Psoas muscle (tissue), 8 donors: Measurements from ENCODE around the gene PHF5A. TPM values are rescaled to one million over a fixed set of nuclear protein-coding genes. Genes with fewer than 3 reads are reported as not detected.

ENCODE experiments used
- ATAC-seq, 4 donors: fragments of 200-7000 bp; cut with Tn5 transposase; one replicate each; pipeline ENCODE4 v1.9.1; 2020; ENCODE audit warnings: moderate library complexity in 3 of 4, mild to moderate bottlenecking in 2 of 4
- DNase-seq, 2 donors: peaks; one replicate each; pipeline ENCODE4 v3.0.0-alpha.2; 2020
- H3K27ac ChIP-seq: fragments of 200-600 bp; one replicate; pipeline ENCODE4 v1.8.0; 2022
- H3K27me3 ChIP-seq, 3 donors: fragments of 200-600 bp in 1 of 3; one replicate each; pipeline versions ENCODE4 v1.6.1 to v1.8.0; 2013 to 2022; ENCODE audit warnings: low read length in 2 of 3, mild to moderate bottlenecking in 2 of 3, moderate library complexity in 1 of 3; ENCODE audit not compliant: insufficient read depth in 3 of 3
- H3K36me3 ChIP-seq, 2 donors: fragments of 200-600 bp in 1 of 2; one replicate each; pipeline versions ENCODE4 v1.6.1 to v1.8.0; 2013 to 2022; ENCODE audit warnings: low read depth in 1 of 2, mild to moderate bottlenecking in 1 of 2, moderate library complexity in 1 of 2; ENCODE audit not compliant: insufficient read depth in 1 of 2
- H3K4me1 ChIP-seq: fragments of 200-600 bp; one replicate; pipeline ENCODE4 v1.8.0; 2022
- H3K4me3 ChIP-seq: fragments of 200-600 bp; one replicate; pipeline ENCODE4 v1.8.0; 2022; ENCODE audit warnings: mild to moderate bottlenecking
- H3K9me3 ChIP-seq: fragments of 200-600 bp; one replicate; pipeline ENCODE4 v1.8.0; 2022
- WGBS, 3 donors: extraction: QIAGEN DNeasy Blood & Tissue Kit; methylation state at CpG; one replicate each; pipeline versions ENCODE4 v1.1.6 to v1.1.7; 2013; 5-methylcytosine and 5-hydroxymethylcytosine counted together
- intact Hi-C, 2 donors: fragments of 100-400 bp; cut with DNase I; formaldehyde crosslinking; loops; one replicate each; pipeline versions ENCODE4 v1.11.0 to v1.14.2; 2022
- polyA plus RNA-seq, 3 donors: library from polyadenylated mRNA; stranded (reverse); fragments of 200-250 nt; gene quantifications; one replicate each; pipeline ENCODE4 v1.2.3, GENCODE V29; 2013
- total RNA-seq, 4 donors: library from RNA; stranded (reverse); fragmentation: NEBNext Ultra II Directional in 2 of 4; extraction: Animal tissue kit (Norgen Biotek cat#: 25700) in 2 of 4; gene quantifications; one replicate each; pipeline versions ENCODE4 v1.2.1 to v1.2.4, GENCODE V29; 2021 to 2023
- TF ChIP-seq, protein P1 (sequence below): fragments of 200-600 bp; IDR thresholded peaks from one replicate; pipeline ENCODE4 v1.8.0; 2022; ENCODE audit warnings: antibody characterized with exemption
- donor health status: healthy with polysubstance abuse.
- donor health status: DM: no; HTN: no; CAD: no; lungs with moderate emphysema.
- donor health status: Bipolar disorder and iron deficiency.
- donor health status: healthy.
- donor health status: DM: yes; HTN: yes; CAD: no.
- donor health status: DM: no; HTN: no; CAD: no.
- donor health status: DM: no; HTN: no; CAD: no.
- donor health status: DM: yes; HTN: yes; CAD: no.

The PHF5A gene
- total and polyA plus RNA-seq, 7 donors, result 19.9 to 79.2 (median 34.3) TPM

GRCh38 chr22:41501209-41501608 is 32.7 kb upstream of the PHF5A start:
- DNase-seq, result peak in 1 of 2 donors; percentile 37
- ATAC-seq, result peak in 3 of 4 donors; percentile 41 to 52 (median 50)
- WGBS, 3 donors, result 82 to 85% (median 85%) methylated on average over 5 of the region's 5 CpGs
- Histone ChIP-seq H3K4me3 (no peak overlapping the region), H3K27me3 (no peaks in the 10 kb centered on the region), H3K9me3 (no peaks in the 10 kb centered on the region), H3K27ac (peak overlapping the region; percentile 16), H3K36me3 (peaks cover 3 to 49% of the 10 kb centered on the region in 2 donors), H3K4me1 (peaks cover 49% of the 10 kb centered on the region)
- intact Hi-C loops, result no loop called here
- TF ChIP-seq, protein P1, sequence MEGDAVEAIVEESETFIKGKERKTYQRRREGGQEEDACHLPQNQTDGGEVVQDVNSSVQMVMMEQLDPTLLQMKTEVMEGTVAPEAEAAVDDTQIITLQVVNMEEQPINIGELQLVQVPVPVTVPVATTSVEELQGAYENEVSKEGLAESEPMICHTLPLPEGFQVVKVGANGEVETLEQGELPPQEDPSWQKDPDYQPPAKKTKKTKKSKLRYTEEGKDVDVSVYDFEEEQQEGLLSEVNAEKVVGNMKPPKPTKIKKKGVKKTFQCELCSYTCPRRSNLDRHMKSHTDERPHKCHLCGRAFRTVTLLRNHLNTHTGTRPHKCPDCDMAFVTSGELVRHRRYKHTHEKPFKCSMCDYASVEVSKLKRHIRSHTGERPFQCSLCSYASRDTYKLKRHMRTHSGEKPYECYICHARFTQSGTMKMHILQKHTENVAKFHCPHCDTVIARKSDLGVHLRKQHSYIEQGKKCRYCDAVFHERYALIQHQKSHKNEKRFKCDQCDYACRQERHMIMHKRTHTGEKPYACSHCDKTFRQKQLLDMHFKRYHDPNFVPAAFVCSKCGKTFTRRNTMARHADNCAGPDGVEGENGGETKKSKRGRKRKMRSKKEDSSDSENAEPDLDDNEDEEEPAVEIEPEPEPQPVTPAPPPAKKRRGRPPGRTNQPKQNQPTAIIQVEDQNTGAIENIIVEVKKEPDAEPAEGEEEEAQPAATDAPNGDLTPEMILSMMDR, result peak; percentile 21

DNA sequence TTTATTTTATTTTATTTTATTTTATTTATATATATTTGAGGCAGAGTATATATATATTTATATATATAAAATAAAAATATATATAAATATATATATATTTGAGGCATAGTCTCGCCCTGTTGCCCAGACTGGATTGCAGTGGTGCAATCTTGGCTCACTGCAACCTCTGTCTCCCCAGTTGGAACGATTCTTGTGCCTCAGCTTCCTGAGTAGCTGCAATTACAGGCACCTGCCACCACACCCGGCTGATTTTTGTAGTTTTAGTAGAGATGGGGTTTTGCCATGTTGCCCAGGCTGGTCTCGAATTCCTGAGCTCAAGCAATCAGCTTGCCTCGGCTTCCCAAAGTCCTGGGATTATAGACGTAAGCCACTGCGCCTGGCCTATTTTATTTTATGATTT is 31.8 kb upstream of the PHF5A start:
- Histone ChIP-seq H3K4me3 (no peak overlapping the region), H3K9me3 (no peaks in the 10 kb centered on the region), H3K27me3 (no peaks in the 10 kb centered on the region), H3K27ac (peak overlapping the region; percentile 16), H3K4me1 (peaks cover 44% of the 10 kb centered on the region), H3K36me3 (peaks cover 3 to 55% of the 10 kb centered on the region in 2 donors)
- 56 to 67% (median 60%) methylated on average over 7 of the region's 7 CpGs for WGBS, 3 donors
- ATAC-seq (no peak), DNase-seq (peak in 1 of 2 donors; percentile 33)
- intact Hi-C loops, result no loop called here
- TF ChIP-seq, protein P1, result no peak

- Histone ChIP-seq H3K36me3 (peaks cover 3 to 55% of the 10 kb centered on the region in 2 donors), H3K27me3 (no peaks in the 10 kb centered on the region), H3K4me3 (no peak overlapping the region), H3K27ac (peak overlapping the region; percentile 24), H3K9me3 (no peaks in the 10 kb centered on the region), H3K4me1 (peaks cover 38% of the 10 kb centered on the region)
- TF ChIP-seq, protein P1, result no peak
- 36 to 64% (median 40%) methylated on average over 10 of the region's 10 CpGs for WGBS, 3 donors
- peak in 2 of 4 donors; percentile 28 to 37 for ATAC-seq
- peak in 1 of 2 donors; percentile 58 for DNase-seq
- intact Hi-C loops, result no loop called here
Measured at GRCh38 chr22:41499624-41500280, 31.3 kb upstream of the PHF5A start.

DNA sequence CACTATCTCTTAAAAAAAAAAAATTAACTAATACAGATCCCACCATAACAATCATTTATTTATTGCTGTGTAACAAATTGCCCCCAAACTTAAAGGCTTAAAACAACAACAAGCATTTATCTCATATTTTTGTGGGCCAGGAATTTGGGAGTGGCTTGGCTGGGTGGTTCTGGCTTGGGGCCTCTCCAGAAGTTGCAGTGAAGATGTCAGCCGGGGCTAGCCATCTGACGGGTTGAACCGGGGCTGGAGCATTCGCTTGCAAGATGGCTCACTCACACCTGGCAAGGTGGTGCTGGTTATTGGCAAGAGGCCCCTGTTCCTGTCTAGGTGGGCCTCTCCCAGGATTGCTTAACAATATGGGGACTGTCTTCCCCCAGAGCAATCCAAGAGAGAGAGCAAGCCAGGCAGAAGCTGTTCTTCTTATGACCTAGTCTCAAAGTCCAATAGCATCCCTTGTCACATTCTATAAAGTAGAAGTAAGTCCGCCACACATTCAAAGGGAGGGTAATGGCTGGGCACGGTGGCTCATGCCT is 29.9 kb upstream of the PHF5A start:
- TF ChIP-seq, protein P1, result no peak
- no peaks in the 10 kb centered on the region for H3K9me3 ChIP-seq
- peak overlapping the region; percentile 33 for H3K27ac ChIP-seq
- 36 to 64% (median 45%) methylated on average over 6 of the region's 6 CpGs for WGBS, 3 donors
- peaks cover 3 to 48% of the 10 kb centered on the region in 2 donors for H3K36me3 ChIP-seq
- H3K27me3 ChIP-seq, result no peaks in the 10 kb centered on the region
- intact Hi-C loops, result no loop called here
- H3K4me1 ChIP-seq, result peaks cover 36% of the 10 kb centered on the region
- DNase-seq (peak in 1 of 2 donors; percentile 42), ATAC-seq (no peak)
- no peak overlapping the region for H3K4me3 ChIP-seq
